ENCODE data around the gene CADPS2. TPM values are rescaled to one million over a fixed set of nuclear protein-coding genes. Genes with fewer than 3 reads are reported as not detected.
"Not testable (repeated sequence)": the region's sequence is repeated elsewhere in the genome, so short reads cannot be mapped to it uniquely, and the experiment has no call there.

Gene CADPS2
- total RNA-seq, 8 experiments from 2014 or later = 1.3 to 89.1 (median 3.1) TPM

- 31 to 100% (median 60%) methylated on average over 1 to 3 of the region's 3 CpGs; no CpG with 5 or more reads in 1 of the 10 experiments for WGBS, 10 experiments
- peak in 1 of 8 experiments; percentile 19 for ATAC-seq (replicated peaks in 6 of 8)
- peaks cover 0 to 18% of the 10 kb centered on the region in 2 donors for H3K4me1 ChIP-seq (replicated peaks in 1 of 2)
- H3K4me3 ChIP-seq = no peak overlapping the region
- in situ Hi-C loops (cut with MboI; ENCODE audit: low pct_unique_long_range_greater_than_20kb in 2 of 9, low sequenced_read_pairs in 9 of 9, unreplicated experiment in 9 of 9) = no loop called here
- H3K27ac ChIP-seq = no peak overlapping the region
Measured at GRCh38 chr7:122847871-122848473, 38.3 kb downstream of the CADPS2 start.

DNA sequence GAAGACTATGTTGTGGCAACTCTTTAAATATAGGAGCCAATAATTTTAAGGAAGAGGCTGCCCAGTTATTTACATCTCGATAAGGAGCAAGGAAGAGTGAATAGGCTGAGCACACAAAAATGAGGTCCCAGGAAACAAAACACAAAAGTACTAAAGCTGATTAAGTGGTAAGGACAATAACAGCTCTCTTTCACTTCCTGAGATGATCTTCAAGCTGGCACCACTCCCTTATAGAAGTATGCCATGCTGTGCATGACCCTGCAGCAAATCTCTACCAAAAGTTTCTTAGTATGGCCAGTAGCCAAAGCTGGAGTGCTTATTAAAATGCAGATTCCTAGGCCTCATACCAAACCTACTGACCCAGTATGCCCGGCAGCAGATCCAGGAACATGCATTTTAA lies 39.7 kb downstream of the CADPS2 start:
- in situ Hi-C loops (cut with MboI; ENCODE audit: low pct_unique_long_range_greater_than_20kb in 2 of 9, low sequenced_read_pairs in 9 of 9, unreplicated experiment in 9 of 9) = no loop called here
- ATAC-seq (replicated peaks in 6 of 8) = no peak
- WGBS, 10 experiments = 20 to 100% (median 82%) methylated on average over 1 to 2 of the region's 2 CpGs
- Histone ChIP-seq H3K4me1 (replicated peaks in 1 of 2) (peaks cover 0 to 18% of the 10 kb centered on the region in 2 donors), H3K4me3 (no peak overlapping the region), H3K27ac (no peak overlapping the region)

- in situ Hi-C loops (cut with MboI; ENCODE audit: low pct_unique_long_range_greater_than_20kb in 2 of 9, low sequenced_read_pairs in 9 of 9, unreplicated experiment in 9 of 9) = no loop called here
- H3K27ac ChIP-seq = no peak overlapping the region
Measured at GRCh38 chr7:122845286-122845685, 41.0 kb downstream of the CADPS2 start.

DNA sequence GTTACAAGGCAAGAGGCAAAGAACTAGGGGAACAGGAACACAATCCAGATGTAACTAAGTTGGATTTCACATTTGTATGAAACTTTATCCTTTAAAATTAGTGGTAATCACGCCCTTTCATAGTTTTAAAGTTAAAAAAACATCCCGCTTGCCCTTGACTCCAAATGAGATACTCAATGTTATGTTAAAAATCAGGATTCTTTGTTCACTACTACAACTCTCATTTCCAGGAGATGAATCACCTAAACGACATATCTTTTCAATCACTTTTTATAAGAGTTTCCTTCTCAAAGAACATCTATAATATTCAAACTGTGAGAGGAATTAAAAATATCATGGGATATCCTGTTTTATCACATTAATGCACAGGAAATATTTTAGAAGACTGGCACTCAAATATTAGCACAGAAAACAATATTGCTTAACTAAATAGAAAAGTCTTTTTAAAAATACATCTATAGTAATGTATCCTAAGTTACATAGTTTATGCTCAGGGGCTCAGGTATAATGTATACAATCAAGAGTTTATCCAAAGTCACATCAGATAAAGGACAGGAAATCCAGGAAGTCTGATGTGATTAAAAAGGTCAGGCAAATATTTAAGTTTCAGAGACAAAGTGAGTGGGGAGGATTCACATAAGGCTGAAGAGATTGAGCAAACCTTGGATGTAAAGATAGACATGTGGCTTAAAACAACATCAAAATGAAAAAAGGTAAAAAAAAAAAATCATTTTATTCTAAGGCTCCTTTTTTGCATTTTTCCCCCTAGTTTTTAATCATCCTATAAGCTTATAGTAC lies 41.9 kb downstream of the CADPS2 start:
- no peak for ATAC-seq (replicated peaks in 6 of 8)
- no peak overlapping the region for H3K4me3 ChIP-seq
- in situ Hi-C loops (cut with MboI; ENCODE audit: low pct_unique_long_range_greater_than_20kb in 2 of 9, low sequenced_read_pairs in 9 of 9, unreplicated experiment in 9 of 9) = no loop called here
- 25 to 97% (median 60%) methylated on average over 1 to 3 of the region's 3 CpGs; no CpG with 5 or more reads in 1 of the 10 experiments for WGBS, 10 experiments
- peaks cover 0 to 9% of the 10 kb centered on the region in 2 donors for H3K4me1 ChIP-seq (replicated peaks in 1 of 2)
- no peak overlapping the region for H3K27ac ChIP-seq

More at GRCh38 chr7:122845286-122845685, 41.0 kb downstream of the CADPS2 start:
- no peak for ATAC-seq (replicated peaks in 6 of 8)
- no peak overlapping the region for H3K4me3 ChIP-seq
- peaks cover 0 to 18% of the 10 kb centered on the region in 2 donors for H3K4me1 ChIP-seq (replicated peaks in 1 of 2)
- 0 to 100% (median 75%) methylated on average over 1 to 3 of the region's 3 CpGs; no CpG with 5 or more reads in 1 of the 10 experiments for WGBS, 10 experiments

DNA sequence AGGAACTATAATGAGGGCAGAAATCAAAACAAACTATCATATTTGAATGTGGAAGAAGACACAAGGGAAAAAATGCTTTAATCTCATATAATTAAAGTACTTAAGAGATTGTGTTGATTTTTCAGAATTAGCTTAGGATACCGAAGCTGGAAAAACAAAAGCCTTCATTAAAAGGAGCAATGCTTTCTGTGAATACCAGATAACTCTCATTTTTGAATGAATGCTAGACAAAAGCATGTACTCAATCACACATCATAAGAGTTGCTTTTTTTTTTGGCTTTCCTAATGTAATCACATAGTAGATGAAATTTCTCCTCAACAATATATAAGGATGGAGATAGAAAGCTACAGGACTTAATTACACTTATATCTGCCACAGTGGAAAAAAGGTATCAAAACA lies 43.3 kb downstream of the CADPS2 start:
- WGBS, 10 experiments = 25 to 100% (median 80%) methylated on average over 1 of the region's 1 CpG; no CpG with 5 or more reads in 1 of the 10 experiments
- ATAC-seq (replicated peaks in 6 of 8) = no peak
- in situ Hi-C loops (cut with MboI; ENCODE audit: low pct_unique_long_range_greater_than_20kb in 2 of 9, low sequenced_read_pairs in 9 of 9, unreplicated experiment in 9 of 9) = no loop called here
- H3K27ac ChIP-seq = no peak overlapping the region
- H3K4me3 ChIP-seq = no peak overlapping the region
- no peaks in the 10 kb centered on the region for H3K4me1 ChIP-seq (replicated peaks in 1 of 2)

DNA sequence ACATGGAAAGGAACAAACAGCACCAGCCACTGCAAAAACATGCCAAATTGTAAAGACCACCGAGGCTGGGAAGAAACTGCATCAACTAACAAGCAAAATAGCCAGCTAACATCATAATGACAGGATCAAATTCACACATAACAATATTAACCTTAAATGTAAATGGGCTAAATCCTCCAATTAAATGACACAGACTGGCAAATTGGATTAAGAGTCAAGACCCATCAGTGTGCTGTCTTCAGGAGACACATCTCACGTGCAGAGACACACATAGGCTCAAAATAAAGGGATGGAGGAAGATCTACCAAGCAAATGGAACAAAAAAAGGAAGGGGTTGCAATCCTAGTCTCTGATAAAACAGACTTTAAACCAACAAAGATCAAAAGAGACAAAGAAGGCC lies 50.0 kb downstream of the CADPS2 start:
- H3K27ac ChIP-seq; ATAC-seq (replicated peaks in 6 of 8): not testable (repeated sequence)
- WGBS, 10 experiments = 0 to 100% (median 93%) methylated on average over 1 of the region's 2 CpGs; no CpG with 5 or more reads in 6 of the 10 experiments

DNA sequence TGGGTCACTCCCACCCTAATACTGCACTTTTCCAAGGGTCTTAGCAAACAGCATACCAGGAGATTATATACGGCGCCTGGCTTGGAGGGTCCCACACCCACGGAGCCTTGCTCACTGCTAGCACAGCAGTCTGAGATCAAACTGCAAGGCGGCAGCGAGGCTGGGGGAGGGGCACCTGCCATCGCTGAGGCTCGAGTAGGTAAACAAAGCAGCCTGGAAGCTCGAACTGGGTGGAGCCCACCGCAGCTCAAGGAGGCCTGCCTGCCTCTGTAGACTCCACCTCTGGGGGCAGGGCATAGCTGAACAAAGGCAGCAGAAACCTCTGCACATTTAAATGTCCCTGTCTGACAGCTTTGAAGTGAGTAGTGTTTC lies 51.7 kb downstream of the CADPS2 start:
- peak in 5 of 8 experiments; percentile 28 to 55 (median 30) for ATAC-seq (replicated peaks in 6 of 8)
- WGBS, 10 experiments = 0 to 60% (median 7%) methylated on average over 1 to 3 of the region's 9 CpGs; no CpG with 5 or more reads in 7 of the 10 experiments
- H3K4me1 ChIP-seq (replicated peaks in 1 of 2); in situ Hi-C loops (cut with MboI; ENCODE audit: low pct_unique_long_range_greater_than_20kb in 2 of 9, low sequenced_read_pairs in 9 of 9, unreplicated experiment in 9 of 9): not testable (repeated sequence)
- Histone ChIP-seq H3K4me3 (peak overlapping the region; percentile 11 to 23 (median 16)), H3K27ac (peak overlapping the region in 1 of 2 donors; percentile 18)

More for the DNA sequence above, 50.0 kb downstream of the CADPS2 start:
- in situ Hi-C loops (cut with MboI; ENCODE audit: low pct_unique_long_range_greater_than_20kb in 2 of 9, low sequenced_read_pairs in 9 of 9, unreplicated experiment in 9 of 9); H3K4me3 ChIP-seq; H3K4me1 ChIP-seq (replicated peaks in 1 of 2): not testable (repeated sequence)

DNA sequence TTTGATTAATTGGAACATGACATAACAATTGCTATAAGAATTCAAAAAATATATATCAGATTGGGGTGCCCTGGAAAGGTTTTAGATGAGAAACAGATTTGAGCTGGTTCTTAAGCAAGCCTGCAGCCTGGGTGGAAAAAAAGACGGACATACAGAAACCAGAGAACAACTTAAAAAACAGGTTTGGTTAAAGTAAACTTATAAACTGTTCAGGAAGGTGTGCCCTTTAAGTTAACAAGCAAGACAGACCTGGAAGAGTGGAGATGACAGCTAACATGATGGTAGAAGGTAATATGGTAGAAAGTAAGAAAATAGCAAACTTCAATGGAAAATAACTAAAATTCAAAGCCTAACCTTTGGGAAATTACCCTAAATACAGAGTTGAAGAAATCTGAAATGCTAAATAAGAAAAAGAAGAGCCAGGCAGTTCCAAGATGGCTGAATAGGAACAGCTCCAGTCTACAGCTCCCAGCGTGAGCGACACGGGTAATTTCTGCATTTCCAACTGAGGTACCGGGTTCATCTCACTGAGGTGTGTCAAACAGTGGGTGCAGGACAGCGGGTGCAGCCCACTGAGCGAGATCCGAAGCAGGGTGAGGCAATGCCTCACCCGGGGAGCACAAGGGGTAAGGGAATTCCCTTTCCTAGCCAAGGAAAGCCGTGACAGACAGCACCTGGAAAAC lies 52.2 kb downstream of the CADPS2 start:
- peak overlapping the region; percentile 11 to 23 (median 16) for H3K4me3 ChIP-seq
- in situ Hi-C loops (cut with MboI; ENCODE audit: low pct_unique_long_range_greater_than_20kb in 2 of 9, low sequenced_read_pairs in 9 of 9, unreplicated experiment in 9 of 9) = no loop called here
- WGBS, 10 experiments = 0 to 83% (median 50%) methylated on average over 1 to 7 of the region's 10 CpGs; no CpG with 5 or more reads in 1 of the 10 experiments

GRCh38 chr7:122831436-122831835 lies 54.8 kb downstream of the CADPS2 start:
- no peak for ATAC-seq (replicated peaks in 6 of 8)
- peaks cover 2 to 5% of the 10 kb centered on the region in 2 donors for H3K4me1 ChIP-seq (replicated peaks in 1 of 2)
- no peak overlapping the region for H3K4me3 ChIP-seq
- 0 to 100% (median 100%) methylated on average over 1 of the region's 1 CpG; no CpG with 5 or more reads in 5 of the 10 experiments for WGBS, 10 experiments
- in situ Hi-C loops (cut with MboI; ENCODE audit: low pct_unique_long_range_greater_than_20kb in 2 of 9, low sequenced_read_pairs in 9 of 9, unreplicated experiment in 9 of 9) = no loop called here
- no peak overlapping the region for H3K27ac ChIP-seq

More for the DNA sequence above, 52.2 kb downstream of the CADPS2 start:
- H3K4me1 ChIP-seq (replicated peaks in 1 of 2) = peaks cover 2 to 5% of the 10 kb centered on the region in 2 donors
- peak in 5 of 8 experiments; percentile 49 to 79 (median 60) for ATAC-seq (replicated peaks in 6 of 8)
- H3K27ac ChIP-seq = peak overlapping the region in 1 of 2 donors; percentile 18

GRCh38 chr7:122829962-122830361 lies 56.3 kb downstream of the CADPS2 start:
- no peak for ATAC-seq (replicated peaks in 6 of 8)

DNA sequence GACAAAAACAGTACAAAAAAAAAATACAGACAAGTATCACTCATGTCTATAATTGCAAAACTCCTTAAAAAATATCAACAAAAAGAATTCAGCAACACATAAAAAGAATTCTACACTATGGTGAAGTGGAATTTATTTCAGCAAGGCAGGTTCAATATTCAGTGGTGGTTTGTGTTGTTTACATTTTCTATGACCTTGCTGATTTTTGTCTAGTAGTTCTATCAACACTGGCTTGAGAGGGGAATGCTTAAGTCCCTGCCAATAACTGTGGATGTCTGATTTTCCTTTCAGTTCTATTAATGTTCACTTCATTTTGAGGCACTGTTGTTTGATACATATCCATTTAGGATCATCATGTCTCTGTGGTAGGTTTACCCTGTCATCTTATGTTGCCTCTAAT lies 58.5 kb downstream of the CADPS2 start:
- H3K27ac ChIP-seq = no peak overlapping the region
- no peak overlapping the region for H3K4me3 ChIP-seq
- in situ Hi-C loops (cut with MboI; ENCODE audit: low pct_unique_long_range_greater_than_20kb in 2 of 9, low sequenced_read_pairs in 9 of 9, unreplicated experiment in 9 of 9) = no loop called here
- ATAC-seq (replicated peaks in 6 of 8) = no peak
- no peaks in the 10 kb centered on the region for H3K4me1 ChIP-seq (replicated peaks in 1 of 2)

More at GRCh38 chr7:122829962-122830361, 56.3 kb downstream of the CADPS2 start:
- Histone ChIP-seq H3K4me1 (replicated peaks in 1 of 2) (peaks cover 2% of the 10 kb centered on the region in 2 donors), H3K4me3 (no peak overlapping the region), H3K27ac (no peak overlapping the region)
- in situ Hi-C loops (cut with MboI; ENCODE audit: low pct_unique_long_range_greater_than_20kb in 2 of 9, low sequenced_read_pairs in 9 of 9, unreplicated experiment in 9 of 9) = no loop called here
- 40 to 100% (median 60%) methylated on average over 1 to 2 of the region's 2 CpGs; no CpG with 5 or more reads in 5 of the 10 experiments for WGBS, 10 experiments

GRCh38 chr7:122813845-122814244 lies 72.4 kb downstream of the CADPS2 start:
- in situ Hi-C loops (cut with MboI; ENCODE audit: low pct_unique_long_range_greater_than_20kb in 2 of 9, low sequenced_read_pairs in 9 of 9, unreplicated experiment in 9 of 9) = no loop called here
- WGBS, 10 experiments = 24 to 100% (median 87%) methylated on average over 2 to 3 of the region's 3 CpGs
- H3K4me1 ChIP-seq (replicated peaks in 1 of 2) = no peaks in the 10 kb centered on the region
- no peak overlapping the region for H3K4me3 ChIP-seq
- ATAC-seq (replicated peaks in 6 of 8) = no peak
- no peak overlapping the region for H3K27ac ChIP-seq

DNA sequence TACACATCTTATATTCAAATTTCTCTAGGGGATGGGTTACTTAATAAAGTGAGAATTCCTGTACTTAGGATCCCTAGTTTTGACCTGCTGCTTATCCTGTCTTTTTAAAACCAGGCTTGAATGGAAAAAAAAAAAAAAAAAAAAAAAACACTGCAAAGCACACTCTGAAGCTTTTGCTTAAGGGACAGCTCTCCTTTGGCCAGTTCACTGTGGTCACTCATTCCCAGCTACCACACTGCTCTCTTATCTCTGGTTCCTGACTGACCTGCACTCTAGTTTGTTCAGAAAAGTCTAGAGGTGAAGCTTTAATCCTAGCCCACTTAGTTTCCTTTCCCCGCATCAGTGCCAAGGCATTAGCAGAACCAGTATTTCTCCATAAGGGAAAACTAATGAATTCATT lies 82.4 kb downstream of the CADPS2 start:
- ATAC-seq (replicated peaks in 6 of 8) = no peak
- H3K27ac ChIP-seq = no peak overlapping the region
- in situ Hi-C loops (cut with MboI; ENCODE audit: low pct_unique_long_range_greater_than_20kb in 2 of 9, low sequenced_read_pairs in 9 of 9, unreplicated experiment in 9 of 9) = no loop called here
- H3K4me1 ChIP-seq (replicated peaks in 1 of 2) = no peaks in the 10 kb centered on the region
- H3K4me3 ChIP-seq = no peak overlapping the region
- 20 to 100% (median 87%) methylated on average over 1 of the region's 1 CpG; no CpG with 5 or more reads in 4 of the 10 experiments for WGBS, 10 experiments
